Smooth muscle cell (in vitro differentiated cells): ENCODE measurements around the gene KRT34. TPM values are rescaled to one million over a fixed set of nuclear protein-coding genes. Genes with fewer than 3 reads are reported as not detected.

Experiments
- polyA plus RNA-seq: library from polyadenylated mRNA; unstranded; fragments of >200 nt; fragmentation: Nextera tagmentation; extraction: Ambion mirVana; gene quantifications from 2 replicates; pipeline ENCODE4 v1.2.1, GENCODE V29; 2016
- total RNA-seq: library from RNA; depleted of rRNA; stranded (reverse); fragments of >200 nt; gene quantifications from 2 replicates; pipeline ENCODE4 v1.2.3, GENCODE V29; 2014

KRT34 gene
- total and polyA plus RNA-seq, 2 experiments from 2014 or later = 5.3 to 23.1 TPM

Other genes with a start within 250 kb of the KRT34 start
Only the 30 nearest of the 32 such genes appear.
- not detected in 2 replicates for gene KRTAP4-5, start 232.5 kb downstream of the KRT34 start, total RNA-seq
- gene KRTAP4-5, start 232.5 kb downstream of the KRT34 start, polyA plus RNA-seq = not detected in 2 replicates
- gene KRTAP4-4, start 221.6 kb downstream of the KRT34 start, total RNA-seq = not detected in 2 replicates
- gene KRTAP4-4, start 221.6 kb downstream of the KRT34 start, polyA plus RNA-seq = not detected in 2 replicates
- gene KRTAP4-3, start 214.1 kb downstream of the KRT34 start, total RNA-seq = not detected in 2 replicates
- not detected in 2 replicates for gene KRTAP4-3, start 214.1 kb downstream of the KRT34 start, polyA plus RNA-seq
- not detected in 2 replicates for gene KRTAP4-2, start 204.1 kb downstream of the KRT34 start, total RNA-seq
- gene KRTAP4-2, start 204.1 kb downstream of the KRT34 start, polyA plus RNA-seq = not detected in 2 replicates
- gene KRTAP4-1, start 197.4 kb downstream of the KRT34 start, total RNA-seq = not detected in 2 replicates
- gene KRTAP4-1, start 197.4 kb downstream of the KRT34 start, polyA plus RNA-seq = not detected in 2 replicates
- gene KRTAP9-1, start 192.4 kb downstream of the KRT34 start, total RNA-seq = not detected in 2 replicates
- not detected in 2 replicates for gene KRTAP9-1, start 192.4 kb downstream of the KRT34 start, polyA plus RNA-seq
- not detected in 2 replicates for gene KRTAP9-2, start 155.7 kb downstream of the KRT34 start, total RNA-seq
- not detected in 2 replicates for gene KRTAP9-2, start 155.7 kb downstream of the KRT34 start, polyA plus RNA-seq
- gene KRTAP9-3, start 149.9 kb downstream of the KRT34 start, total RNA-seq = not detected in 2 replicates
- gene KRTAP9-3, start 149.9 kb downstream of the KRT34 start, polyA plus RNA-seq = not detected in 2 replicates
- not detected in 2 replicates for gene KRTAP9-8, start 144.3 kb downstream of the KRT34 start, total RNA-seq
- not detected in 2 replicates for gene KRTAP9-8, start 144.3 kb downstream of the KRT34 start, polyA plus RNA-seq
- gene KRTAP9-4, start 132.6 kb downstream of the KRT34 start, total RNA-seq = not detected in 2 replicates
- not detected in 2 replicates for gene KRTAP9-4, start 132.6 kb downstream of the KRT34 start, polyA plus RNA-seq
- gene KRTAP9-9, start 126.9 kb downstream of the KRT34 start, total RNA-seq = not detected in 2 replicates
- gene KRTAP9-9, start 126.9 kb downstream of the KRT34 start, polyA plus RNA-seq = not detected in 2 replicates
- gene KRTAP9-6, start 116.9 kb downstream of the KRT34 start, total RNA-seq = not detected in 2 replicates
- not detected in 2 replicates for gene KRTAP9-6, start 116.9 kb downstream of the KRT34 start, polyA plus RNA-seq
- not detected in 2 replicates for gene KRTAP9-7, start 106.6 kb downstream of the KRT34 start, total RNA-seq
- gene KRTAP9-7, start 106.6 kb downstream of the KRT34 start, polyA plus RNA-seq = not detected in 2 replicates
- gene KRTAP29-1, start 79.5 kb downstream of the KRT34 start, total RNA-seq = not detected in 2 replicates
- gene KRTAP29-1, start 79.5 kb downstream of the KRT34 start, polyA plus RNA-seq = not detected in 2 replicates
- not detected in 2 replicates for gene KRTAP16-1, start 73.0 kb downstream of the KRT34 start, total RNA-seq
- not detected in 2 replicates for gene KRTAP16-1, start 73.0 kb downstream of the KRT34 start, polyA plus RNA-seq
- not detected in 2 replicates for gene KRTAP17-1, start 66.6 kb downstream of the KRT34 start, total RNA-seq
- gene KRTAP17-1, start 66.6 kb downstream of the KRT34 start, polyA plus RNA-seq = not detected in 2 replicates
- gene KRT33A, start 31.5 kb downstream of the KRT34 start, total RNA-seq = 0.09 TPM in 1 of 2 replicates, not detected in the other
- gene KRT33A, start 31.5 kb downstream of the KRT34 start, polyA plus RNA-seq = not detected in 2 replicates
- 2.3 and 2.7 TPM in 2 replicates for gene KRT33B, start 12.5 kb downstream of the KRT34 start, total RNA-seq
- 1.1 and 1.8 TPM in 2 replicates for gene KRT33B, start 12.5 kb downstream of the KRT34 start, polyA plus RNA-seq
- gene KRT31, start 15.3 kb upstream of the KRT34 start, total RNA-seq = not detected in 2 replicates
- gene KRT31, start 15.3 kb upstream of the KRT34 start, polyA plus RNA-seq = not detected in 2 replicates
- 0.18 and 0.40 TPM in 2 replicates for gene KRT37, start 42.3 kb upstream of the KRT34 start, total RNA-seq
- not detected in 2 replicates for gene KRT37, start 42.3 kb upstream of the KRT34 start, polyA plus RNA-seq
- gene KRT38, start 58.7 kb upstream of the KRT34 start, total RNA-seq = not detected in 2 replicates
- gene KRT38, start 58.7 kb upstream of the KRT34 start, polyA plus RNA-seq = not detected in 2 replicates
- gene KRT32, start 85.1 kb upstream of the KRT34 start, total RNA-seq = not detected in 2 replicates
- not detected in 2 replicates for gene KRT32, start 85.1 kb upstream of the KRT34 start, polyA plus RNA-seq
- gene KRT35, start 98.8 kb upstream of the KRT34 start, total RNA-seq = not detected in 2 replicates
- gene KRT35, start 98.8 kb upstream of the KRT34 start, polyA plus RNA-seq = not detected in 2 replicates
- 0.09 and 1.1 TPM in 2 replicates for gene KRT36, start 107.6 kb upstream of the KRT34 start, total RNA-seq
- not detected in 2 replicates for gene KRT36, start 107.6 kb upstream of the KRT34 start, polyA plus RNA-seq
- 3.7 and 5.2 TPM in 2 replicates for gene KRT13, start 123.3 kb upstream of the KRT34 start, total RNA-seq
- 1.7 and 3.8 TPM in 2 replicates for gene KRT13, start 123.3 kb upstream of the KRT34 start, polyA plus RNA-seq
- gene KRT15, start 136.6 kb upstream of the KRT34 start, total RNA-seq = 0.49 and 1.7 TPM in 2 replicates
- gene KRT15, start 136.6 kb upstream of the KRT34 start, polyA plus RNA-seq = 0.93 and 1.3 TPM in 2 replicates
- 539 and 722 TPM in 2 replicates for gene KRT19, start 146.0 kb upstream of the KRT34 start, total RNA-seq
- 454 and 1,762 TPM in 2 replicates for gene KRT19, start 146.0 kb upstream of the KRT34 start, polyA plus RNA-seq
- gene KRT9, start 189.8 kb upstream of the KRT34 start, total RNA-seq = 0.22 and 1.3 TPM in 2 replicates
- gene KRT9, start 189.8 kb upstream of the KRT34 start, polyA plus RNA-seq = not detected in 2 replicates
- 235 and 348 TPM in 2 replicates for gene KRT14, start 204.6 kb upstream of the KRT34 start, total RNA-seq
- gene KRT14, start 204.6 kb upstream of the KRT34 start, polyA plus RNA-seq = 193 and 492 TPM in 2 replicates
- 404 and 521 TPM in 2 replicates for gene KRT16, start 230.5 kb upstream of the KRT34 start, total RNA-seq
- 304 and 399 TPM in 2 replicates for gene KRT16, start 230.5 kb upstream of the KRT34 start, polyA plus RNA-seq